ENCODE measurements around the gene DLL1.

- TF ChIP-seq CTCF (IDR thresholded peaks at IDR 0.05), result no peak
- no peak for TF ChIP-seq POLR2A (IDR thresholded peaks at IDR 0.05)
Observed at GRCh38 chr6:170253910-170254269, 37.0 kb downstream of the DLL1 start.

All from uterus (tissue), 2 donors.